ENCODE data around the gene TRAF7. TPM values are rescaled to one million over a fixed set of nuclear protein-coding genes. Genes with fewer than 3 reads are reported as not detected.

Gene TRAF7
- total RNA-seq, 2 experiments from 2014 or later = 53.6 to 82.3 TPM

- Histone ChIP-seq H3K9me3 (ENCODE audit: low read length) (no peaks in the 10 kb centered on the region), H3K79me2 (ENCODE audit: insufficient read depth, low read depth, low read length) (no peaks in the 10 kb centered on the region), H3K9me2 (ENCODE audit: insufficient read depth, low read length) (no peaks in the 10 kb centered on the region), H3K27ac (ENCODE audit: low read depth, low read length, poor library complexity, severe bottlenecking) (no peak overlapping the region), H3K36me3 (ENCODE audit: insufficient read depth, low read length) (no peaks in the 10 kb centered on the region), H3K4me2 (ENCODE audit: low read length) (no peak overlapping the region), H3K4me1 (ENCODE audit: insufficient read depth, low read length, poor library complexity, severe bottlenecking) (peaks cover 11% of the 10 kb centered on the region), H3K4me3 (ENCODE audit: low read depth, low read length, poor library complexity, severe bottlenecking) (no peak overlapping the region), H2AFZ (ENCODE audit: low read length) (no peak overlapping the region), H4K20me1 (ENCODE audit: insufficient read depth, low read length) (no peaks in the 10 kb centered on the region)
- CTCF ChIA-PET (ENCODE audit: unreplicated experiment) = no interaction called here
- no peak for DNase-seq (ENCODE audit: low spot score)
- no peak for TF ChIP-seq CTCF (conservative IDR thresholded peaks at IDR 0.05; ENCODE audit: low read length)
- TF ChIP-seq EZH2phosphoT487 (IDR thresholded peaks at IDR 0.05; ENCODE audit: borderline replicate concordance, low read depth, low read length) = no peak
- BruUV-seq (replicated peaks) = no TSS peak
- POLR2A ChIA-PET = no interaction called here
- intact Hi-C loops (cut with micrococcal nuclease; ENCODE audit: unreplicated experiment) = no loop called here
These were observed 11.6 kb upstream of the TRAF7 start for GRCh38 chr16:2143878-2144485.

GRCh38 chr16:2145843-2146242 lies 9.7 kb upstream of the TRAF7 start:
- TF ChIP-seq EZH2phosphoT487 (IDR thresholded peaks at IDR 0.05; ENCODE audit: borderline replicate concordance, low read depth, low read length) (no peak), CTCF (conservative IDR thresholded peaks at IDR 0.05; ENCODE audit: low read length) (no peak)
- DNase-seq (ENCODE audit: low spot score) = no peak
- peaks cover 1% of the 10 kb centered on the region; the same call in 1 of the 2 replicates for H3K36me3 ChIP-seq (ENCODE audit: insufficient read depth, low read length)
- H3K4me2 ChIP-seq (ENCODE audit: low read length) = no peak overlapping the region
- no peaks in the 10 kb centered on the region for H3K79me2 ChIP-seq (ENCODE audit: insufficient read depth, low read depth, low read length)
- peaks cover 29% of the 10 kb centered on the region for H3K4me1 ChIP-seq (ENCODE audit: insufficient read depth, low read length, poor library complexity, severe bottlenecking)
- CTCF ChIA-PET (ENCODE audit: unreplicated experiment) = no interaction called here
- no peaks in the 10 kb centered on the region for H3K9me3 ChIP-seq (ENCODE audit: low read length)
- POLR2A ChIA-PET = no interaction called here
- no peaks in the 10 kb centered on the region for H3K9me2 ChIP-seq (ENCODE audit: insufficient read depth, low read length)
- H4K20me1 ChIP-seq (ENCODE audit: insufficient read depth, low read length) = no peaks in the 10 kb centered on the region
- intact Hi-C loops (cut with micrococcal nuclease; ENCODE audit: unreplicated experiment) = no loop called here
- no peak overlapping the region for H3K27ac ChIP-seq (ENCODE audit: low read depth, low read length, poor library complexity, severe bottlenecking)
- BruUV-seq (replicated peaks) = no TSS peak
- H2AFZ ChIP-seq (ENCODE audit: low read length) = no peak overlapping the region
- H3K4me3 ChIP-seq (ENCODE audit: low read depth, low read length, poor library complexity, severe bottlenecking) = no peak overlapping the region

GRCh38 chr16:2147378-2147777 lies 8.2 kb upstream of the TRAF7 start:
- POLR2A ChIA-PET = interaction anchor here (0.8 kb wide), 1 partner anchor 8 kb away, joined by 3 read pairs; the partner anchor contains the start of gene TRAF7

More at GRCh38 chr16:2147378-2147777, 8.2 kb upstream of the TRAF7 start:
- H3K36me3 ChIP-seq (ENCODE audit: insufficient read depth, low read length) = peaks cover 17% of the 10 kb centered on the region; the same call in 1 of the 2 replicates
- H3K9me3 ChIP-seq (ENCODE audit: low read length) = no peaks in the 10 kb centered on the region
- H3K79me2 ChIP-seq (ENCODE audit: insufficient read depth, low read depth, low read length) = no peaks in the 10 kb centered on the region; the same call in 1 of the 2 replicates
- no peak for TF ChIP-seq CTCF (conservative IDR thresholded peaks at IDR 0.05; ENCODE audit: low read length)
- TF ChIP-seq EZH2phosphoT487 (IDR thresholded peaks at IDR 0.05; ENCODE audit: borderline replicate concordance, low read depth, low read length) = no peak
- no peak for DNase-seq (ENCODE audit: low spot score)
- H4K20me1 ChIP-seq (ENCODE audit: insufficient read depth, low read length) = no peaks in the 10 kb centered on the region
- H3K4me3 ChIP-seq (ENCODE audit: low read depth, low read length, poor library complexity, severe bottlenecking) = no peak overlapping the region
- intact Hi-C loops (cut with micrococcal nuclease; ENCODE audit: unreplicated experiment) = no loop called here
- no TSS peak for BruUV-seq (replicated peaks)
- H3K27ac ChIP-seq (ENCODE audit: low read depth, low read length, poor library complexity, severe bottlenecking) = no peak overlapping the region
- no peak overlapping the region for H2AFZ ChIP-seq (ENCODE audit: low read length)
- CTCF ChIA-PET (ENCODE audit: unreplicated experiment) = interaction anchor here (0.6 kb wide), 1 partner anchor 373 kb away, joined by 4 read pairs; no protein-coding TSS in a partner anchor
- H3K4me2 ChIP-seq (ENCODE audit: low read length) = no peak overlapping the region
- H3K9me2 ChIP-seq (ENCODE audit: insufficient read depth, low read length) = no peaks in the 10 kb centered on the region
- H3K4me1 ChIP-seq (ENCODE audit: insufficient read depth, low read length, poor library complexity, severe bottlenecking) = peaks cover 45% of the 10 kb centered on the region
